GM20000 (cell line): ENCODE data around the gene SEMA4F.

Experiments
- DNase-seq: peaks from one replicate; pipeline ENCODE4 v3.0.0; 2012; ENCODE audit warnings: low spot score
- TF ChIP-seq, protein P1 (sequence below): IDR thresholded peaks from 2 replicates; pipeline ENCODE4 v1.5.1; 2012; ENCODE audit warnings: mild to moderate bottlenecking, control low read depth; ENCODE audit errors: extremely low read depth, missing control alignments

SEMA4F gene

DNA sequence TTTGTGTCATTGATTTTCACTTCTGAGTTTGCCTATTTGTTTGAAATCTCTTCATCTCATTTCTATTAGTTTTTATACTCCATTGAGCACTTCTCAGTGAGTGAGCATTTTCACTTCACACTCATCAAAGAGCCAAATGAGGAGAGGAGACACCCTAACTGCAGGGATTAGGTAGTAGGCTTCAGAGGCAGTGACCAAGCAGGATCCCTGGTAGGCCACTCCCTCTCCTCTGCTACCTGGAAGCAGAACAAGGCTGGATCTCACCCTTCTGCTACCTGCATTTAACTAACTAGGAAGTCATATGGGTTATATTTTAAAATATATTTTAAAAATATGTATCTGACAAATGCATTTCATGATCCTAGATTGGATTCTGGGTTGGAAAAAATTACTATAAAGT is 52.7 kb downstream of the SEMA4F start:
- DNase-seq = no peak
- TF ChIP-seq, protein P1, sequence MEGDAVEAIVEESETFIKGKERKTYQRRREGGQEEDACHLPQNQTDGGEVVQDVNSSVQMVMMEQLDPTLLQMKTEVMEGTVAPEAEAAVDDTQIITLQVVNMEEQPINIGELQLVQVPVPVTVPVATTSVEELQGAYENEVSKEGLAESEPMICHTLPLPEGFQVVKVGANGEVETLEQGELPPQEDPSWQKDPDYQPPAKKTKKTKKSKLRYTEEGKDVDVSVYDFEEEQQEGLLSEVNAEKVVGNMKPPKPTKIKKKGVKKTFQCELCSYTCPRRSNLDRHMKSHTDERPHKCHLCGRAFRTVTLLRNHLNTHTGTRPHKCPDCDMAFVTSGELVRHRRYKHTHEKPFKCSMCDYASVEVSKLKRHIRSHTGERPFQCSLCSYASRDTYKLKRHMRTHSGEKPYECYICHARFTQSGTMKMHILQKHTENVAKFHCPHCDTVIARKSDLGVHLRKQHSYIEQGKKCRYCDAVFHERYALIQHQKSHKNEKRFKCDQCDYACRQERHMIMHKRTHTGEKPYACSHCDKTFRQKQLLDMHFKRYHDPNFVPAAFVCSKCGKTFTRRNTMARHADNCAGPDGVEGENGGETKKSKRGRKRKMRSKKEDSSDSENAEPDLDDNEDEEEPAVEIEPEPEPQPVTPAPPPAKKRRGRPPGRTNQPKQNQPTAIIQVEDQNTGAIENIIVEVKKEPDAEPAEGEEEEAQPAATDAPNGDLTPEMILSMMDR = no peak

DNA sequence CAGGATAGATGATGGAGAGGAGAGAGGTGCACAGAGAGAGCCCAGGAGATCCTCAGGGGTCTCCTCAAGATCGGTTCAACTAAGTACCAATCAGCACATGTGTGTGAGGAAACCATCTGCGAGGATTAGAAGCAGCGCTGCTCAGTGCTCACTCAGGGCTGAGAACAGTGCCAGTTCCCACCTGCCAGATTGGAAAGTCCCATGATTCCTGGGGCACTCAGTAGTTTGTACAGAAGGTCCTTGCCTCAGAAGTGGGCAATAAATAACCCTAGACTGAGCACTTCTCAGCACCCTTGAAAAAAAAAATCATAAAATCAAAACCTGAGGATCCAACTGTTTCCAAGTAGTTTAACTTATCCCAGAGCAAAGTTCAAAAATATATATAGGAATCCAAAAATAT is 53.8 kb downstream of the SEMA4F start:
- DNase-seq = no peak
- TF ChIP-seq, protein P1 = no peak

DNA sequence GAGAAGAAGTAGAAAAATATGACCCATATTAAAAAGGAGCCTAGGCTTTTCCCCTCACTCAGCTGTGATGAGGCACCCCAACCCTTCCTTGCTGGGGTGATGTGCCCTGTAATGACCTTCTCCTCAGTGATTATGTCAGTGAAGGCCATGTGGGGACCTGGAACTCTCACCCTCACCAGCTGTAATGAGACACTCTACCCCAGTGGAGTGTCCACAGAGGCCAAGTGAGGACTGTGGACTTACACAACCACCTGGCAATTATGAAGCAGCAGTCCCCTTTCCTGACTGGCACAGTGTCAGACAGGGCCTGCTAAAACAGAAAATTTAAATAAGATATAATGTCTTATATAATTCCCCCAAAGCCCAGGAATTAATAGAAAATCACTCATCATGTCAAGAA is 54.2 kb downstream of the SEMA4F start:
- no peak for DNase-seq
- TF ChIP-seq, protein P1 = no peak

DNA sequence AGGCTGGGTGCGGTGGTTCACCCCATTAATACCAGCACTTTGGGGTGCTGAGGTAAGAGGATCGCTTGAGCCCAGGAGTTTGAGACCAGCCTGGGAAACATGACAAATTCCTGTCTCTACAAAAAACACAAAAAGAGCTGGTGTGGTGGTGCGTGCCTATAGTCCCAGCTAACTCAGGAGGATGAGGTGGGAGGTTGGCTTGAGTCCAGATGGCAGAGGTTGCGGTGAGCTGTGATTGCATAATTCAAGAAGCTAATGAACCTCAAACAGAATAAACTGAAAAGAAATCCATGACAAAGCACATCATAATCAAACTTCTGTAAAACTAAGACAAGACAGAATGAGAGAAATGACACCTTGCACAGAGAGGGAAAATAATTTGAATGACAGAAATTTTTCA is 54.8 kb downstream of the SEMA4F start:
- DNase-seq = no peak
- TF ChIP-seq, protein P1 = no peak

DNA sequence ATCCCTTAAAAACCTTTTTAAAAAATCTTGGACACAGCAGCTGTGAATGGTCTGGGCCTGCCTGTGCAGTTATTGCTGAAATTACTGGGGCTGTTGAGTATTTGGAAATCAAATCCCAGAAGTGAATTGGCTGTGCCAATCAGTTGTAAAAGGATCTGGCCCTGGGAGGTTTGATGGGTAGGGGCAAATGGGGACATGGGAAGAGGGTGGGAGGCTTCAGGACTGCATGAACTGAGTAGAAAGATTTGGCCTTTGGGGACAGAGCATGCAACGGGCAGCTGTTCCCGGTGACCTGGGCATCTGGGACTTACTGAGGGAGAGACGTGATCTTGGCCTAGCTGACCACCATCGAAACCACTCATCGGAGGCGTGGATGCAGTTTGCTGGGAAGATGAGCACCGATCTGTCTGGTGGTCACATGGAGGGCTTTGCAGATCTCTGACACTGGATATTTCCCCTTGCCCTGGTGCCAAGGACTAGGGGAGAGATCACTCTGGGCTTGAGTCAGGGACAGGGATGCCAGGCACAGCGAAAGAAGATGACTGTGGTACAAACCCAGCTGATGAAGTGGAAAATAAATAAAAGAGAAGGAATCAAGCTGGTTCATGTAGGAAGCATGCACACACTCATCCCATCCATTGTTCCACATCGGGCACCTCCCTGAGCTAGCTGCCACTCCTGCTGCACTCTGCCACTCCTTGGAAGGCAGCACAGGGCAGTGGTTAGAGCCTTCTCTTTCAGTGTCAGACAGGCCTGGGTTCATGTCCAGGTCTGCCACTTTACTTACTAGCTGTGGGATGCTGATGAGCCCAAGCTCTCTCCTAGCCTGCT is 58.4 kb downstream of the SEMA4F start:
- no peak for DNase-seq
- TF ChIP-seq, protein P1 = no peak

DNA sequence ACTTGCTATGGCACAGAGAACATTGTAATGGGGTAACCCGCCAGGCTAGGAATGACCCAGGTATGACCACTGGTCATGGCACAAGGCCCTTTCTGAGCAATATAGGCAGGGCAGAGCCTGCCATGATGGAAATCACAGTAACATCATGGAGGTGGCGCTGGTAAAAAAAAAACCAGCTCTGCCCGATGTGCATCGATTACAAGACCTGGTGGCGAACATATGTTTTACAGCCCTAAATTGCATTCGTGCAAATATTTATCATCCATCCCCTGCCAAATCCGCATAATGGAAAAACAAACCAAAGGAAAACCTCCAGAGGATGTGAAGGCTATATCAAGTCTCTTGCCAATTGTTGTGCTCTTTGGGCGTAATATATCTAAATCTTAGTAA is 60.6 kb downstream of the SEMA4F start:
- TF ChIP-seq, protein P1 = no peak
- DNase-seq = no peak

DNA sequence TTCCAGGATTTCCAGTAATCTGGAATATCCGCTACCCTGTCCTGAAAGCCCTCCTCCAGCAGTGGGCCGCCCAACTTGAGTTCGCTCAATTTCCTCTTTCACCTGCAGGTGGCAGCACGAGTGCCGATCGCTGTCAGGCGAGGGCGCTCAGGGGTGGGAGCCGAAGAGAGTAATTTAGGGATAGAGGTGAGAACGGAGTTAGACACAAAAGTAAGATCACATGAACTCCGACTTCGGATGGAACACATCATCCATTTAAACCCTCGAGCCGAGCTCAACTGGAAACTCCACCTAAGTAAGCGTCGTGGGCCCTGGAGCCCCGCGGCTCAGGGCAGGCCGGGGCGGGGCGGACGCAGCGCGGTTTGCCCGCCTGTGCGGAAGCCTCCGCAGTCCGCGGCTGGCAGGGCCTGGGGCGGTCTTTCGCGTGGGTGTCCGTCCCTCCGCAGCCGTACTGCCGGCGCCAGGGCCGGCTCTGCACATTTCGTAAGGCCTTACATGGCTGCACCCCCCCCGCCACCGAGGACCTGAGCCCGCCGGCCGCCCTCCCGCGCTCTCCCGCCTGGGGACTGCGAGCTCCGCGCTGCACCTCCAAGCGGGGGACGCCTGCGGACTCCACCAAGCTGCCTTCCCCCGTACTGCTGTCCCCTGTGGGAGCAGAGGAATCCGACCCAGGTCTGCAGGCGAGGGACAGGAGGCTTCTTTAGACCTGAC is 61.2 kb downstream of the SEMA4F start:
- DNase-seq = peak; percentile 90
- TF ChIP-seq, protein P1 = peak; percentile 96
